GM18499 (cell line): ENCODE measurements around the gene RETN.
"Not testable (repeated sequence)": the region's sequence is repeated elsewhere in the genome, so short reads cannot be mapped to it uniquely, and the experiment has no call there.

Experiments used
- ATAC-seq: cut with Tn5 transposase; IDR thresholded peaks from one replicate; pipeline ENCODE4 v1.9.1; 2021; ENCODE audit warnings: moderate number of reproducible peaks; ENCODE audit not compliant: insufficient read depth, unreplicated experiment

Gene RETN

DNA sequence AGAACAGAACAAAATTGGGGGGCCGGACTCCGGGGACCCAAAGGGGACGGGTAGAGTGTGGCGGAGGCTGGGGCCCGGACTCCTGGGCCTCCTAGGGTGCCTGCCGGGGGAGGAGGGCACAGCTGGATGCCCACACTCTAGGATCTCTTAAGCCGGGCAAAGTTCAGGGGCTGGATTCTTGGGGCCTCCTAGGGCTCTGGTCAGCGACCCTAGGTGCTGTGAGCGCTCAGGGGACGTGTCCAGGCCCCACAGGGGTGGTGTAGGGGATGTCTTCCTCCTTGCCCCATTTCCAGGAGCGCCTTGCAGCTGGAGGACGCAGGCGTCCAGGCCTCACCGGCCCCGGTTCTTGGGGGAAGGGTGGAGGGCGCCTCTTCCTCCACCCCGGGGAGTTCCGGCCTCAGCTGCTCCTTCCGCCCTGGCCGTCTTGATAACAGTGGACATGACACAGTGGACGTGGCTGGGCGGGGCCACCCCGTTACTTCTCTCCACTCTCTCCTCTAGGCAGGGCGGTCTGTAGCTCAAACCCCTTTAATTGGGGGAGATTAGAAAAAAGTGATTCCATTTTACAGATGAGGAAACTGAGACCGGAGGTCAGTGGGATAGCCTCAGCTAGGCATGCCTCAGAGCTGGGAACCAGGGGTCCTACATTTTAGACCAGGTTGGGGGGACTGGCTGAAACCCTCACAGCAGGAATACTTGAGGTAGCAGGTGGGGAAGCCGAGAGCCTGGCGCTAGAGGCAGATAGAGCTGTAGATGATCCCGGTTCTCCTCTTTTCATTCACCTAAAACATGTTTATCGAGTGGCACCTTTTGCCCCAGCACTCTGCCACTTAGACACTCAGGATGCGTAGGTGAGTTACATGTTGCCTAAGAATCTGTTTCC is 31.2 kb upstream of the RETN start:
- no peak for ATAC-seq

DNA sequence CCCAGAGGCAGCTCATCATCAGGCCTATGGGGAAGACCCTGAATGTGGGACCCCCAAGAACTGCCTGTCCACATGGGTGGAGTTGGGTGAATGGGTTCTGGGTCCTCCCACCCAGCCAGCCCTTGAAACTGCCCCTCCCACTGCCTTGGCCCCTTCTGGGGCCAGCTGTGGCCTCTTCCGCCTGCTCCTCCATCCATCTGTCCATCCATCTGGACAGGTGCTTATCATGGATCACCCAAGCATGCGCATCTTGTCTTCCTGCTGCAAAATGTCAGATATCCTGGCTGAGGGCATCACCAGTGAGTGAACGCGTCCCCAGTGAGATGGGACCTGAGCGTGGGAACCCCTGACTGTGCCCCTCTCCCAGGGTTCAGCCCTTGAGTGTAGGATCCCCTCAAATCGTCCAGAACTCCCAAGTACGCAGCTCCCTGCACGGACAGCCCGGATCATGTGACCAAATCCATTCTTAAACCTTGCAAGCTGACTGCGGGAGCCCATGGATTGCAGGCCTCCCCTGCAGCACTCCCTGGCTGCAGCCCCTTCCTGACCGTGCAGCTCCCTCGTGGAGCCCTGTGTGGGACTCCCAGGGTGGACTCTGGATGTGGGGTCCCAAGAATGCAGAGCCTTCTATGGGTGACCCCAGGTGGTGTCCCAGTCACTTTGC is 29.9 kb upstream of the RETN start:
- ATAC-seq: no peak

- no peak for ATAC-seq
Measured at GRCh38 chr19:7639863-7640348, 28.9 kb upstream of the RETN start.

GRCh38 chr19:7640803-7641202 is 28.0 kb upstream of the RETN start:
- ATAC-seq: no peak

DNA sequence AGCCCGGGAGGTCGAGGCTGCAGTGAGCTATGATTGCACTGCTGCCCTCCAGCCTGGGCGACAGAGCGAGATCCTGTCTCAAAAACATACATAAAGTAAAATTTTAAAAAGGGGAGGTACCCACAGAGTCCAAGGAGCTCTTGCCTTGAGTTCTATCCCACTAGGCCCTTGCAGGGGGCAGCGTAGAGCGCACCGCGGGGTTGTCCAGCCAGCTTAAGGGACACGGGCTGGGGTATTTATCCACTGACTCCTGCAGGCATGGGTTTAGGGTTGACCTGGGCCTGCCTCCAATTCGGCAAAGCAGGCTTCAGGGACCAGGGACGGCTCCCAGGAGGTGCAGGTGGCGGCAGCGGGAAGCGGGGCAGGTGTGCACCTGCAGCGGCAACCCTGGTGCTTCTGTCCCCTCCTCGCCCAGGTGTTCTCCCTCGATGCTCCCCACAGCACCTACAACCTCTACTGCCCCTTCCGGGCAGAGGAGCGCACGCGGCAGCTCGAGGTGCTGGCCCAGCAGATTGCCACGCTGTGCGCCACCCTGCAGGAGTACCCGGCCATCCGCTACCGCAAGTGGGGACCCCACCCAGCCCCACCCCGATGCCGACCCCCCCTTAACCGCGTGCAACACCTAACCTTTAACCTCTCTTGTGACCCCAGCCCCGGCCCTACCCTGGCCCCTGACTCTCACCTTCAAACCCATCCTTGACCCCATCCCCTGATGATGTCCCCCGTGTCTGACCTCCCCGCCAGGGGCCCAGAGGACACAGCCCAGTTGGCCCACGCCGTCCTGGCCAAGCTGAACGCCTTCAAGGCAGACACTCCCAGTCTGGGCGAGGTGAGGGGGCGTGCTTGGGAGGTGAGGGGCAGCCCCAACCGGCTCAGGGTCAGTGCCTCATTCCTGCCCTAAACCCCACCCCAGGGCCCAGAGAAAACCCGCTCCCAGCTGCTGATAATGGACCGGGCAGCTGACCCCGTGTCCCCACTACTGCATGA is 27.3 kb upstream of the RETN start:
- no peak for ATAC-seq

DNA sequence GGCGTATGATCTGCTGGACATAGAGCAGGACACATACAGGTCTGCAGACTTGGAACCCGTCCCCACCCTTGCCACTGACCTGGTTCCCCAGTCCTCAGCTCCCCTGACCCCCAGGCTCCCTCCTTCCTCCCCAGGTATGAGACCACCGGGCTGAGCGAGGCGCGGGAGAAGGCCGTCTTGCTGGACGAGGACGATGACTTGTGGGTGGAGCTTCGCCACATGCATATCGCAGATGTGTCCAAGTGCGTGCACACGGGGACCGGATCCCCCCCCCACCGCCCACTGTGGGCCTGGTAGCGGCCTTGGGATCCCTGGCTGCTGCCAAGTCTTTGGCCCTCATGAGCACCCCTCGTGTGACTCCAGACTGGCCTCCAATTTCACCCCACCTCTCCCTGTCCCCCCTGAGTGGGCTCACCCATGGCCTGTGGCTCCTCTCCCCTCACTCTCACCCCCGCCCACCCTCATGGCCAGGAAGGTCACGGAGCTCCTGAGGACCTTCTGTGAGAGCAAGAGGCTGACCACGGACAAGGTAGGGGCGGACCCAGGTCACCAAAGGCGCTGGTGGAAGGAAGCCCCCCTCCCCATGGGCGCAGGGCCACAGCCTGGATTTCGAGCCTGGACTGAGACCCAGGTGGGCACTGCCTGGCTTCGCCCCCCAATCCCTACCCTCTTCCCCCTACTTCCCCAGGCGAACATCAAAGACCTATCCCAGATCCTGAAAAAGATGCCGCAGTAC is 26.4 kb upstream of the RETN start:
- ATAC-seq: no peak

DNA sequence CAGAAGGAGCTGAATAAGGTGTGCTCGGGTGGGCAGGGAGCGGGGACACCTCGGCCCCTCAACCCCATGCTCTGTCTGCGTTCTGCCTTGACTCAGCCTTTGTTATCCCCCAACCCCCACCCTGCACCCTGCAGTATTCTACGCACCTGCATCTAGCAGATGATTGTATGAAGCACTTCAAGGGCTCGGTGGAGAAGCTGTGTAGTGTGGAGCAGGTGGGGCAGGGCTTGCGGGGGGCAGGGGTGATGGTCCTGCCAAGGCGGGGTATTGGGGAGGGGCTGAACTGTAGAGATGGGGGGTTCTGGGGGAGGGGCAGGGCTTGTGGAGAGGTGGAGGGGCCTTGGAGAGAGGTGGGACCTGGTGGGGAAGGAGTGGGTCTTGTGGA is 25.8 kb upstream of the RETN start:
- no peak for ATAC-seq

GRCh38 chr19:7643629-7644549 is 25.0 kb upstream of the RETN start:
- ATAC-seq: not testable (repeated sequence)

DNA sequence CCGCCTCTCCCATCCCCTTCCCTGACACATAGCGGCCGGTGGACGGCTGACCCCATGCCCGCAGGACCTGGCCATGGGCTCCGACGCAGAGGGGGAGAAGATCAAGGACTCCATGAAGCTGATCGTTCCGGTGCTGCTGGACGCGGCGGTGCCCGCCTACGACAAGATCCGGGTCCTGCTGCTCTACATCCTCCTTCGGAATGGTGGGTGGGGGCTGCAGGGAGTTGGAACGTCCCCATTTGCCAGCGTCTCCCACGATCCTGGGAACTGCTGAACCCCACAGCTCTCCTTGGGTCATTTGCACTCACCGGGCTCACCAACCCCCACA is 24.3 kb upstream of the RETN start:
- ATAC-seq: no peak

DNA sequence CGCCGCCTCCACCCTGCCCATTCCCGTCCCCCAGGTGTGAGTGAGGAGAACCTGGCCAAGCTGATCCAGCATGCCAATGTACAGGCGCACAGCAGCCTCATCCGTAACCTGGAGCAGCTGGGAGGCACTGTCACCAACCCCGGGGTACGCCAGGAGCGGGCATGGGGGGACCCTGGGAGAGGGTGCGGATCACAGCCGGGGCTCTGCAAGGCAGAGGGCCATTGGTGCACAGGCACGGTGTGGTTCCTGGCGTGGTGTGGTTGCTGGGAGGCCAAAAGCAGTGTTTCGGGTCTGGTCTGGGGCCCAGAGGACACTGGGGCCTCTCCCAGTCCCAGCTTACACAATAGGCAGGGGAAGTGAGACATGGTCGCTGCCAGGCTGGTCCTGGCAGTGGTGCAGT is 23.7 kb upstream of the RETN start:
- no peak for ATAC-seq

GRCh38 chr19:7645656-7646425 is 23.0 kb upstream of the RETN start:
- ATAC-seq: no peak

GRCh38 chr19:7646426-7646700 is 22.5 kb upstream of the RETN start:
- ATAC-seq: no peak

GRCh38 chr19:7647156-7647555 is 21.7 kb upstream of the RETN start:
- no peak for ATAC-seq

- ATAC-seq: no peak
Measured at GRCh38 chr19:7648265-7649014, 20.4 kb upstream of the RETN start.

DNA sequence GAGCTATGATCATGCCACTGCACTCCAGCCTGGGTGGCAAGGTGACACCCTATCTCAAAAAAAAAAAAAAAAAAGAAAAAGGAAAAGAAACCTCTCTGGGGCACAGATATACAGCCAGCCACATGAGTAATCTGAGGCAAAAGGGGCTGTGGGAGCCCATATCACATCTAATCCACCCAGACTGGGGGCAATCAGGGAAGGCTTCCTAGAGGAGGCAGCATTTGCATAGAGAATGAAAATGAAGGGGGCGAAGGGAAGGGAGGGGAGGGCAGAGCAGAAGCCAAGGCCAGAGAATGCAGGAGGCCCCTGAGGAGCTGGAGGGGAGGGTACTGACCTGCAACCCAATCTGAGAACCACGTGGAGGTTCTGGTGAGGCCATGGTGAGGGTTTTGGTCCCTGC is 18.7 kb upstream of the RETN start:
- no peak for ATAC-seq

DNA sequence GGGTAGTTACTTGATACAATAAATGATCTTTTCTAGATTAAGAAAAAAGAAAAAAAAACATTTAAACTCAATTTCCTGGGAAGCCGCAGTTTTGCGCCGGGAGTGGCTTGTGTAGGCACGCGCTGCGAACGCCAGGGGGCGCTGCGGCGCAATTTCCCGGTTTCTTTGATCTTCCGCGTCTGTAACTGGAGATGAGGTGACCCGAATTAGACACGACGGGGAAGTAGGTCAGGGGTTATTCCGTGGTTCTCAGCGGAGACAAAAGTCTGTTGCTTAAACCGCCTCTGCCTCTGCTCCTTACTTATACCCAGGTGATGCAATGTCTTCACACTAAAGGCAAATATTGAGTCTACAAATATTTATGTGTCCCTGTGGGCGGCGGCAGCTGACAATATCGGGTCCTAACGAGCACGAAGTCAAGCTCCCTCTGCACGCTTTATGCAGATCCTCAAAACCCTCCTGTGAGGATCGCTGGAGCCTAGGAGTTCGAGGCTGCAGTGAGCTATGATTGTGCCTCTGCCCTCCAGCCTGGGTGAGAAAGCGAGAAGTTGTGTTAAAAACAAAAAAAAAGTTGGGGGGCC is 16.7 kb upstream of the RETN start:
- ATAC-seq: no peak

DNA sequence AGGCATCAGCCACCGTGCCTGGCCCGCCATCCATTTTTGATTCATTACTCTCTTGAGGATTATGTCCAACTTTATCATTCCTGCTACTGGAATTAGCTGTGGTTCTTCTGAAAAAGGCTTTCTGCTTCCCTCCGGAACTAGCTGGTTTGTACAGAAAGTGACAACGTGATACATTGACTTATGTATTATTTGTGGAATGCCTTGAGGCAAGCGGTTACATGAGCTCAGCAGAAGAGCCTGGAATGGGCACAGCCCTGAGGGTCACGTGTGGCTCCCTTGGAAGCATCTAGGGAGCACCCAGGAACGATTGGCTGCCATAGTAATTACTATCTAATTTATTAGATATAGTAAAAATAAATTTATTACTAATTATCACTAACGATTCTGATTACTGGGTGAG is 14.4 kb upstream of the RETN start:
- no peak for ATAC-seq
